SK-N-SH (cell line): Measurements from ENCODE around the gene FHOD3. TPM values are rescaled to one million over a fixed set of nuclear protein-coding genes. Genes with fewer than 3 reads are reported as not detected.

ENCODE experiments used
- CTCF ChIA-PET: fragments of 300-600, 350-600 bp; formaldehyde crosslinking; extraction: SDS; loops from one replicate; lab custom pipeline; 2021; lab: Yijun Ruan, JAX
- POLR2A ChIA-PET: fragments of 350-600 bp; sonication (Branson Sonifier 250); formaldehyde crosslinking; extraction: SDS; loops from one replicate; lab custom pipeline; 2020; ENCODE audit warnings: antibody characterized with exemption, inconsistent platforms; lab: Yijun Ruan, JAX
- DNase-seq: peaks from one replicate; pipeline ENCODE4 v3.0.0; 2012
- H2AFZ ChIP-seq: fragments of 200-600 bp; sonication (generic); 2 replicates; pipeline ENCODE4 v1.8.1; 2016; ENCODE audit warnings: antibody characterized with exemption, mild to moderate bottlenecking, low read depth
- H3F3A ChIP-seq: fragments of 200-600 bp; sonication (generic); replicated peaks from 2 replicates; pipeline ENCODE3; 2016; ENCODE audit warnings: antibody characterized with exemption, mild to moderate bottlenecking; ENCODE audit not compliant: insufficient read depth
- H3K27ac ChIP-seq, 2 experiments: fragments of 200-500 bp in 1 of 2; fragments of 200-600 bp in 1 of 2; sonication (Bioruptor generic) in 1 of 2; sonication (generic), shearing (Covaris generic) in 1 of 2; 2 replicates each; pipeline versions ENCODE4 v1.5.1 to v1.6.1; 2014 to 2016; ENCODE audit warnings: low read depth in 2 of 2, inconsistent platforms in 1 of 2, low read length in 1 of 2, mild to moderate bottlenecking in 1 of 2, mixed read lengths in 1 of 2
- H3K27me3 ChIP-seq: fragments of 200-600 bp; sonication (generic), shearing (Covaris generic); 2 replicates; pipeline ENCODE4 v1.6.1; 2016; ENCODE audit warnings: mixed run types; ENCODE audit not compliant: insufficient read depth
- H3K36me3 ChIP-seq, 2 experiments: fragments of 200-500 bp in 1 of 2; fragments of 200-600 bp in 1 of 2; sonication (Bioruptor generic) in 1 of 2; sonication (generic) in 1 of 2; replicated peaks in 1 of 2; 2 replicates each; pipeline versions ENCODE3 to v1.5.1; 2014 to 2016; ENCODE audit warnings: low read length in 1 of 2, mild to moderate bottlenecking in 1 of 2; ENCODE audit not compliant: insufficient read depth in 2 of 2, control insufficient read depth in 1 of 2
- H3K4me1 ChIP-seq, 2 experiments: fragments of 200-500 bp in 1 of 2; fragments of 200-600 bp in 1 of 2; sonication (Bioruptor generic) in 1 of 2; sonication (generic), shearing (Covaris generic) in 1 of 2; 2 replicates each; pipeline versions ENCODE4 v1.5.1 to v1.6.1; 2014 to 2016; ENCODE audit warnings: low read depth in 1 of 2, low read length in 1 of 2, mixed run types in 1 of 2; ENCODE audit not compliant: insufficient read depth in 2 of 2, control insufficient read depth in 1 of 2
- H3K4me2 ChIP-seq: fragments of 200-600 bp; sonication (generic), shearing (Covaris generic); 2 replicates; pipeline ENCODE4 v1.6.1; 2017; ENCODE audit warnings: mixed run types
- H3K4me3 ChIP-seq, 2 experiments: fragments of 200-500 bp in 1 of 2; fragments of 200-600 bp in 1 of 2; sonication (Bioruptor generic) in 1 of 2; sonication (generic), shearing (Covaris generic) in 1 of 2; 2 replicates each; pipeline versions ENCODE4 v1.5.1 to v1.8.1; 2014 to 2016; ENCODE audit warnings: low read depth in 2 of 2, inconsistent platforms in 1 of 2, low read length in 1 of 2, mild to moderate bottlenecking in 1 of 2, mixed read lengths in 1 of 2, moderate library complexity in 1 of 2
- H3K79me2 ChIP-seq: fragments of 200-600 bp; sonication (generic); 2 replicates; pipeline ENCODE4 v1.8.1; 2017; ENCODE audit warnings: mild to moderate bottlenecking; ENCODE audit not compliant: insufficient read depth
- H3K9ac ChIP-seq: fragments of 200-600 bp; sonication (generic); 2 replicates; pipeline ENCODE4 v1.6.1; 2017; ENCODE audit warnings: mixed run types
- H3K9me2 ChIP-seq: fragments of 200-600 bp; sonication (generic); 2 replicates; pipeline ENCODE4 v1.6.1; 2017; ENCODE audit warnings: mixed run types
- H3K9me3 ChIP-seq: fragments of 200-600 bp; sonication (generic); 2 replicates; pipeline ENCODE4 v1.6.1; 2017; ENCODE audit warnings: mixed run types, mild to moderate bottlenecking, moderate library complexity
- H4K20me1 ChIP-seq: fragments of 200-600 bp; sonication (generic); 2 replicates; pipeline ENCODE4 v1.6.1; 2017; ENCODE audit warnings: mild to moderate bottlenecking, mixed run types; ENCODE audit not compliant: insufficient read depth
- EP300 ChIP-seq, 2 experiments: IDR thresholded peaks; 2 replicates each; pipeline versions ENCODE4 v1.4.0 to v1.6.1; 2012; ENCODE audit warnings: borderline replicate concordance in 1 of 2, low read depth in 1 of 2, low read length in 1 of 2
- FOSL2 ChIP-seq: IDR thresholded peaks from 2 replicates; pipeline ENCODE4 v1.4.0; 2012; ENCODE audit warnings: low read depth, mild to moderate bottlenecking, moderate library complexity, borderline replicate concordance
- FOXM1 ChIP-seq: IDR thresholded peaks from 2 replicates; pipeline ENCODE4 v1.4.0; 2012; ENCODE audit warnings: low read depth, mild to moderate bottlenecking
- GABPA ChIP-seq: IDR thresholded peaks from 2 replicates; pipeline ENCODE4 v1.4.0; 2012; ENCODE audit warnings: low read depth, mild to moderate bottlenecking
- MXI1 ChIP-seq: IDR thresholded peaks from 2 replicates; pipeline ENCODE4 v1.6.1; 2012; ENCODE audit warnings: mild to moderate bottlenecking, low read depth, low read length, improper control_type of control experiment
- NFIC ChIP-seq: IDR thresholded peaks from 2 replicates; pipeline ENCODE4 v1.4.0; 2012; ENCODE audit warnings: borderline replicate concordance
- NRF1 ChIP-seq: IDR thresholded peaks from 2 replicates; pipeline ENCODE4 v1.6.1; 2012; ENCODE audit warnings: low read depth, mild to moderate bottlenecking, low read length
- POLR2AphosphoS5 ChIP-seq: IDR thresholded peaks from 2 replicates; pipeline ENCODE4 v1.6.1; 2012; ENCODE audit warnings: low read depth, low read length
- RAD21 ChIP-seq: IDR thresholded peaks from 2 replicates; pipeline ENCODE4 v1.6.1; 2012; ENCODE audit warnings: mild to moderate bottlenecking, low read length
- WGBS: methylation state at CpG from one replicate; pipeline ENCODE4 v1.1.6; 2017; ENCODE audit warnings: low lambda C conversion rate; 5-methylcytosine and 5-hydroxymethylcytosine counted together
- polyA plus RNA-seq, 3 experiments: library from polyadenylated mRNA; depleted of rRNA; stranded (reverse); fragments of >200 nt; gene quantifications; 2 replicates each; pipeline ENCODE4 v1.2.3, GENCODE V29; 2012
- TF ChIP-seq, protein P1 (sequence below): IDR thresholded peaks from 2 replicates; pipeline ENCODE4 v1.4.0; 2012; ENCODE audit warnings: low read depth, borderline replicate concordance
- TF ChIP-seq, protein P2 (sequence below): fragments of 200-600 bp; sonication (generic); IDR thresholded peaks from 2 replicates; pipeline ENCODE4 v1.6.1; 2017; ENCODE audit warnings: antibody characterized with exemption, mild to moderate bottlenecking, moderate library complexity

The FHOD3 gene
- polyA plus RNA-seq, 1 of the 3 experiments (the other 2 are of a cell fraction): 10.9 TPM

DNA sequence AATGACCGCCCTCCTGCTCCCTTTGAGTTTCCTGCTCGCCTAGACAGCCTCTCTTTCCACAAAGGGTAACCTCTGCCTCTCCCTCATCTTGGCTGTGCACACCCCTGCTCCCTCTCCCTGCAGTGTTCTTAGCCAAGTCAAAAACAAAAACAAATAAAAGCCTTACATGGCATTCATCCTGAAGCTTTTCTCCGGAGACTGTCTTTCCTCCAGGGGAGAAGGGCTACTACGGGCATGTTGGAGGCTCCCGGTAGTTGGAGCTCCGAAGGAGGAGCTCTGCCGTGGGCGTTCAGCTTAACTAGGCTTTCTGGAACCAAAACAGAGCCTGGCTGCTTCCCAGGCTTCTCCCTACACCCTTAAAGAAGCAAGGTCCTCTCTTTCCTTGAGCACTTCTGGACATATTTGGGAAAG lies 427.1 kb downstream of the FHOD3 start:
- H3K9me2 ChIP-seq: no peaks in the 10 kb centered on the region
- H2AFZ ChIP-seq: no peak overlapping the region
- H4K20me1 ChIP-seq: no peaks in the 10 kb centered on the region
- H3K4me3 ChIP-seq: no peak overlapping the region
- no peak overlapping the region for H3K27ac ChIP-seq
- CTCF ChIA-PET: interaction anchor here (1.2 kb wide), 1 partner anchor 36 kb away, joined by 8 read pairs; no protein-coding TSS in a partner anchor
- POLR2A ChIA-PET: no interaction called here
- H3K27me3 ChIP-seq: no peaks in the 10 kb centered on the region
- no peak overlapping the region for H3K9ac ChIP-seq
- H3K4me2 ChIP-seq: no peak overlapping the region
- no peak for TF ChIP-seq POLR2AphosphoS5
- TF ChIP-seq, protein P1, sequence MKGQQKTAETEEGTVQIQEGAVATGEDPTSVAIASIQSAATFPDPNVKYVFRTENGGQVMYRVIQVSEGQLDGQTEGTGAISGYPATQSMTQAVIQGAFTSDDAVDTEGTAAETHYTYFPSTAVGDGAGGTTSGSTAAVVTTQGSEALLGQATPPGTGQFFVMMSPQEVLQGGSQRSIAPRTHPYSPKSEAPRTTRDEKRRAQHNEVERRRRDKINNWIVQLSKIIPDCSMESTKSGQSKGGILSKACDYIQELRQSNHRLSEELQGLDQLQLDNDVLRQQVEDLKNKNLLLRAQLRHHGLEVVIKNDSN: no peak
- no peaks in the 10 kb centered on the region for H3K9me3 ChIP-seq
- WGBS: 88% methylated on average over 8 of the region's 8 CpGs
- no peaks in the 10 kb centered on the region for H3K36me3 ChIP-seq
- no peak for DNase-seq
- H3F3A ChIP-seq: no peaks in the 10 kb centered on the region
- no peaks in the 10 kb centered on the region for H3K79me2 ChIP-seq
- peaks cover 0 to 6% of the 10 kb centered on the region in 2 experiments; a peak in 1 of 4 replicates for H3K4me1 ChIP-seq

DNA sequence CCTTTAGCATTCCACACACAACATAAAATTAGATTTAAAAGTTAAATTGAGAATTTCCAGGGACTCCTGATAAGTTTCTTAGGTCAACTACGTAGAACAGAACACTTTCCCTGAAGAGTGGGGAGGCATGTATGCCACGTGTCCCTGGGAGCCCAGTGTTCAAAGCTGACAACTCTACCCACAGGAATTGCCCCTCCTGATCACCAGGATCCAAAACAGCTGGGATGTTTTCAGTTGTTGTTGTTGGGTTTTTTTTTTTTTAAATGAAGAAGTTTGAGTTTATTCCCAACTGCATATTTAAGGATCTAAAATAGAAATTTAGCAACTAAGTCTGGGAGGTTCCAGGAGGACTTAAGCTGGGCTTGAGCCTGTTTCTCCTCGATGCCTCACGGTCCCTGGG lies 430.8 kb downstream of the FHOD3 start:
- POLR2A ChIA-PET: no interaction called here
- Histone ChIP-seq H4K20me1 (no peaks in the 10 kb centered on the region), H3K9ac (no peak overlapping the region), H3K9me3 (no peaks in the 10 kb centered on the region), H3K27me3 (no peaks in the 10 kb centered on the region), H3K4me3 (no peak overlapping the region), H3K4me1 (peaks cover 0 to 6% of the 10 kb centered on the region in 2 experiments; a peak in 1 of 4 replicates), H3K4me2 (no peak overlapping the region), H3F3A (no peaks in the 10 kb centered on the region), H3K79me2 (no peaks in the 10 kb centered on the region), H3K36me3 (peaks cover 0 to 14% of the 10 kb centered on the region in 2 experiments), H3K27ac (no peak overlapping the region; a peak in 1 of 4 replicates), H3K9me2 (no peaks in the 10 kb centered on the region), H2AFZ (no peak overlapping the region)
- no peak for DNase-seq
- TF ChIP-seq EP300 (IDR thresholded peaks at IDR 0.05; ENCODE audit: borderline replicate concordance in 1 of 2, low read depth in 1 of 2, low read length in 1 of 2): no peak
- TF ChIP-seq FOXM1: no peak
- TF ChIP-seq RAD21: no peak
- TF ChIP-seq NFIC: no peak
- TF ChIP-seq, protein P2, sequence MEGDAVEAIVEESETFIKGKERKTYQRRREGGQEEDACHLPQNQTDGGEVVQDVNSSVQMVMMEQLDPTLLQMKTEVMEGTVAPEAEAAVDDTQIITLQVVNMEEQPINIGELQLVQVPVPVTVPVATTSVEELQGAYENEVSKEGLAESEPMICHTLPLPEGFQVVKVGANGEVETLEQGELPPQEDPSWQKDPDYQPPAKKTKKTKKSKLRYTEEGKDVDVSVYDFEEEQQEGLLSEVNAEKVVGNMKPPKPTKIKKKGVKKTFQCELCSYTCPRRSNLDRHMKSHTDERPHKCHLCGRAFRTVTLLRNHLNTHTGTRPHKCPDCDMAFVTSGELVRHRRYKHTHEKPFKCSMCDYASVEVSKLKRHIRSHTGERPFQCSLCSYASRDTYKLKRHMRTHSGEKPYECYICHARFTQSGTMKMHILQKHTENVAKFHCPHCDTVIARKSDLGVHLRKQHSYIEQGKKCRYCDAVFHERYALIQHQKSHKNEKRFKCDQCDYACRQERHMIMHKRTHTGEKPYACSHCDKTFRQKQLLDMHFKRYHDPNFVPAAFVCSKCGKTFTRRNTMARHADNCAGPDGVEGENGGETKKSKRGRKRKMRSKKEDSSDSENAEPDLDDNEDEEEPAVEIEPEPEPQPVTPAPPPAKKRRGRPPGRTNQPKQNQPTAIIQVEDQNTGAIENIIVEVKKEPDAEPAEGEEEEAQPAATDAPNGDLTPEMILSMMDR: no peak
- TF ChIP-seq FOSL2: no peak
- TF ChIP-seq NRF1: no peak
- TF ChIP-seq GABPA: no peak
- TF ChIP-seq POLR2AphosphoS5: no peak
- TF ChIP-seq MXI1: no peak
- WGBS: 59% methylated on average over 4 of the region's 4 CpGs
- CTCF ChIA-PET: interaction anchor here (0.5 to 1.6 kb wide), 2 partner anchors 40 to 432 kb away, joined by 4 to 5 read pairs; no protein-coding TSS in a partner anchor
